ENCODE data around the gene CAB39L. TPM values are rescaled to one million over a fixed set of nuclear protein-coding genes. Genes with fewer than 3 reads are reported as not detected.

Gene CAB39L
- total RNA-seq, 1 donor from 2014 or later: 13.4 TPM

GRCh38 chr13:49450105-49450819 lies 6.4 kb upstream of the CAB39L start:
- Histone ChIP-seq H3K4me1 (peaks cover 29% of the 10 kb centered on the region), H3K27me3 (ENCODE audit: low read depth) (no peaks in the 10 kb centered on the region), H3K36me3 (peaks cover 5% of the 10 kb centered on the region), H3K4me3 (no peak overlapping the region), H3K9me3 (no peaks in the 10 kb centered on the region), H3K27ac (no peak overlapping the region)
- ATAC-seq: no peak
- intact Hi-C loops (cut with DNase I): no loop called here
- TF ChIP-seq CTCF (IDR thresholded peaks at IDR 0.05): no peak
- DNase-seq: no peak

- intact Hi-C loops (cut with DNase I): no loop called here
Measured at GRCh38 chr13:49448753-49449152, 4.9 kb upstream of the CAB39L start.

GRCh38 chr13:49446473-49446872 lies 2.6 kb upstream of the CAB39L start:
- H3K27me3 ChIP-seq (ENCODE audit: low read depth): no peaks in the 10 kb centered on the region
- H3K9me3 ChIP-seq: no peaks in the 10 kb centered on the region
- H3K27ac ChIP-seq: no peak overlapping the region
- no peaks in the 10 kb centered on the region for H3K36me3 ChIP-seq
- H3K4me3 ChIP-seq: no peak overlapping the region
- intact Hi-C loops (cut with DNase I): no loop called here
- H3K4me1 ChIP-seq: peaks cover 35% of the 10 kb centered on the region
- no peak for TF ChIP-seq CTCF (IDR thresholded peaks at IDR 0.05)
- ATAC-seq (no peak), DNase-seq (no peak)

More at GRCh38 chr13:49448753-49449152, 4.9 kb upstream of the CAB39L start:
- H3K27me3 ChIP-seq (ENCODE audit: low read depth): no peaks in the 10 kb centered on the region
- ATAC-seq: no peak
- H3K4me1 ChIP-seq: peaks cover 29% of the 10 kb centered on the region
- no peak overlapping the region for H3K4me3 ChIP-seq
- no peaks in the 10 kb centered on the region for H3K9me3 ChIP-seq
- H3K36me3 ChIP-seq: peaks cover 5% of the 10 kb centered on the region
- no peak for DNase-seq
- H3K27ac ChIP-seq: no peak overlapping the region
- no peak for TF ChIP-seq CTCF (IDR thresholded peaks at IDR 0.05)

GRCh38 chr13:49444524-49445395 lies 896 bp upstream of the CAB39L start:
- H3K9me3 ChIP-seq: no peaks in the 10 kb centered on the region
- DNase-seq (no peak), ATAC-seq (peak; percentile 29 to 42)
- no peaks in the 10 kb centered on the region for H3K27me3 ChIP-seq (ENCODE audit: low read depth)
- H3K27ac ChIP-seq: peak overlapping the region; percentile 92
- intact Hi-C loops (cut with DNase I): no loop called here
- no peak for TF ChIP-seq CTCF (IDR thresholded peaks at IDR 0.05)
- no peaks in the 10 kb centered on the region for H3K36me3 ChIP-seq
- H3K4me1 ChIP-seq: peaks cover 35% of the 10 kb centered on the region
- H3K4me3 ChIP-seq: peak overlapping the region; percentile 77

GRCh38 chr13:49443357-49443703 lies 534 bp downstream of the CAB39L start:
- no peaks in the 10 kb centered on the region for H3K27me3 ChIP-seq (ENCODE audit: low read depth)
- DNase-seq (no peak), ATAC-seq (peak in 1 of 2 donors; percentile 0)
- peak overlapping the region; percentile 92 for H3K27ac ChIP-seq
- no peaks in the 10 kb centered on the region for H3K36me3 ChIP-seq
- intact Hi-C loops (cut with DNase I): no loop called here
- no peaks in the 10 kb centered on the region for H3K9me3 ChIP-seq
- peaks cover 33% of the 10 kb centered on the region for H3K4me1 ChIP-seq
- H3K4me3 ChIP-seq: peak overlapping the region; percentile 77
- TF ChIP-seq CTCF (IDR thresholded peaks at IDR 0.05): no peak
